Left ventricle myocardium superior (tissue), 1 donor: ENCODE measurements around the gene SLC51B. TPM values are rescaled to one million over a fixed set of nuclear protein-coding genes. Genes with fewer than 3 reads are reported as not detected.
"Not testable (repeated sequence)": the region's sequence is repeated elsewhere in the genome, so short reads cannot be mapped to it uniquely, and the experiment has no call there.

ENCODE experiments used
- ATAC-seq: fragments of 200-7000 bp; cut with Tn5 transposase; one replicate; pipeline ENCODE4 v1.9.1; 2020; ENCODE audit warnings: mild to moderate bottlenecking, moderate library complexity
- DNase-seq: peaks from one replicate; pipeline ENCODE4 v3.0.0-alpha.2; 2020
- intact Hi-C: fragments of 100-400 bp; cut with micrococcal nuclease; formaldehyde crosslinking; loops from one replicate; pipeline ENCODE4 v1.11.0; 2022
- total RNA-seq: library from RNA; stranded (reverse); fragmentation: NEBNext Ultra II Directional; extraction: Animal tissue kit (Norgen Biotek cat#: 25700); gene quantifications from one replicate; pipeline ENCODE4 v1.2.1, GENCODE V29; 2021
- donor health status: DM: no; HTN: yes; CAD: no; lungs with severe emphysema.

The SLC51B gene
- total RNA-seq, 1 donor from 2014 or later, result not detected

DNA sequence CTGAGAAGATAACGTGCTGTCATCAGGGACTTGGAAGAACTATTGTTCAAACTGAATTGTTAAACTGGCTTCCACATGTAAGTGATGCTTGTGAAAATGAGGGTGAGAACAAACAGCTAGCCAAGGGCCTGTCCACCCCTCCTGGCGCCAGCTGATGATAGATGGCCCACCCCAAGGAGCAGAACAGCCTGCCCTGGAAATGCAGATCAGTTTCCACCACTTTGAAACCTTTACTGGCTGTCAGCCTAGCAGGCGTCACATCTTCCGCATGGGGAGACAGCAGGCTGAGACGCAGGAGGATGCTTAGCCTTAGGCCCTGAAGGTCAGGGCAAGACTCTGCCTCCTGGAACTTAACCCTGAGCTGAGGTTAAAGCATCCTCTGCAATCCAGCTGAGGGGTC is 6.4 kb upstream of the SLC51B start:
- ATAC-seq (no peak), DNase-seq (no peak)
- intact Hi-C loops, result no loop called here

DNA sequence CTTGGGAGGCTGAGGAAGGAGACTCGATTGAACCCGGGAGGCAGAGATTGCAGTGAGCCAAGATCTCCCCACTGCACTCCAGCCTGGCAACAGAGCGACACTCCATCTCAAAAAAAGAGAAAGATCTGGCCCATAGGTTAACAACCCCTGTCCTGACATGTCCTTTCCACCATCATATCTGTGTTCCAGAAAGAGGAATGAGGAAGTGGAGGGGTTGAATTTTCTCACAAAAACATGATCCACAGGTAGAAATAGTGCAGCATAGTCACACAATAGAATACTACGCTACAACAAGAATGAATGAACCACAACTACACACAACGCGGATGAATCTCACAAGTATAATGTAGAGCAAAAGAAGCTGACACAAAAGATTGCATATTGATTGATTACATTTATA is 4.7 kb upstream of the SLC51B start:
- intact Hi-C loops, result no loop called here
- no peak for DNase-seq
- no peak for ATAC-seq

DNA sequence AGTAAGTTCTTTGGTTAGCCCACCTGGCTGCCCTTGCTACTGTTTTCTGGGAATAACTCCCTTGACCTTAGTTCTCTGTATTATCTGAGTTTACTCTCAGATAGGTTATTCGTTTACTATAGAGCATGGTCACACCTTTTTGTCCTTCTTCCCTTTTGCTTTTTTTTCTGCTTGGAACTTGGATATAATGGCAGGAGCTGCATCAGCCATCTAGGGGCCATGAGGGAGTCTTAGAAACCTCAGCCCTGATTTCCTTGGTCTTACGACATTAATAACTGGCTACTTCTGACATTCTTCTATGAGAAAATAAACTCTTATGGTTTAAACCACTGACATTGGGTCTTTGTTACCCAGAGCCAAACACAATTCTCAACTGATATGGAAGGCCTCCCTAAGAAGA is 3.4 kb upstream of the SLC51B start:
- ATAC-seq (no peak), DNase-seq (no peak)
- intact Hi-C loops, result no loop called here

DNA sequence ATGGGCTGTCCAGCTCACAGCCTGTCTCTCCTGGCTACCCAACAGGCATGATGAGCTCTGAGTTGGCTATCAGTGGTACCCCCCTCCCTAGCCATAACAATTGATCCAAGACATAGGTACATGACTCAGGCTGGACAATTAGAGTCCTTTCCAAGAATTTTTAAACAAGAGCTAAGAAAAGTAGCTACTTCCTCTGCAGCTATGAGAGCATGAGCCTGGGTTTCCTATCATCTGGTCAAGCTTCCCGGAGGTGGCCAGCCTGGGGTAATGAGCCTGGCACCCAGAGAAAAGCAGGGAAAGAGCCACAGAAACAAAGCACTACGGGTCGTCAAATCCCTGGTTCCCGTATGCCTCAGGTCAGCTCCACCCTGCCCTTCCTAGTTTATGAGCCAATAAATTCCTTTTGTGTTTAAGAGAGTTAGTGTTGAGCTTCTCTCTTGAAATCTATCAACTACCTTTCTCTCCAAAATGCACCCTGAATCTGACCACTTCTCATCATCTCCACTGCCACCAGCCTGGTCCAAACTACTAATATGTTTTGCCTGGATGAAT is 2.3 kb upstream of the SLC51B start:
- ATAC-seq (no peak), DNase-seq (no peak)
- intact Hi-C loops, result no loop called here

DNA sequence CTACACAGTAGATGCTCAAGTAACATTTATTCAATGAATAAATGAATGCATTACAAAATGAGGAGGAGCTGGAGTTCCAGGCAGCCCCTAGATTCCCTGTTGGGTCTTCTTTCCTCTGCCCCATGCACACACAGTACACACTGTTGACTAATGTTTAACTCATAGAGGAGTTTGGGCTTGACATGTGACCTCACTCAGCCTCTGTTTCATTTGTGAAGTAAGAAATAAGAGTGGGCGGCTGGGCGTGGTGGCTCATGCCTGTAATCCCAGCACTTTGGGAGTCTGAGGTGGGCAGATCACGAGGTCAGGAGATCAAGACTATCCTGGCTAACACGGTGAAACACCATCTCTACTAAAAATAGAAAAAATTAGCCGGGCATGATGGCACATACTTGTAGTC is 969 bp upstream of the SLC51B start:
- intact Hi-C loops, DNase-seq: not testable (repeated sequence)
- ATAC-seq, result peak; percentile 41

DNA sequence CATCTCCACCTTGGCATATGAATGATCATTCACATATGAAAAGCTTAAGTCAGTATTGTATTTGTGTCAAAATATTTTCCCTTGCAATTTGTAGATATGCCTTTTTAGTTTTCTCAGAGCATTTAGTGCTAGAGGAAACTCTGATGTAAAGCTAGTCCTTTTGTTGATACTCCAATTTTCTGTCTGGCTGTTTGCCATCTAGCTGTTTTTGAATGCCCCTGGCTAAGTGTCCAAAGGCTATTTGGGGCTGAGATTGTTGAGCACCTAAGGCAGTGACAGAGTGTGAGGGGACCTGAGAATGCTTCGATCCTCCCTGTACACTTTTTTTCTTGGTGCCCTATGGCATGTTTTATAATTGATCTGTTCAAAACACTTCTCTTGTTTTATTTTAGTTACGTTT is 3.1 kb downstream of the SLC51B start:
- ATAC-seq (no peak), DNase-seq (no peak)
- intact Hi-C loops, result no loop called here

DNA sequence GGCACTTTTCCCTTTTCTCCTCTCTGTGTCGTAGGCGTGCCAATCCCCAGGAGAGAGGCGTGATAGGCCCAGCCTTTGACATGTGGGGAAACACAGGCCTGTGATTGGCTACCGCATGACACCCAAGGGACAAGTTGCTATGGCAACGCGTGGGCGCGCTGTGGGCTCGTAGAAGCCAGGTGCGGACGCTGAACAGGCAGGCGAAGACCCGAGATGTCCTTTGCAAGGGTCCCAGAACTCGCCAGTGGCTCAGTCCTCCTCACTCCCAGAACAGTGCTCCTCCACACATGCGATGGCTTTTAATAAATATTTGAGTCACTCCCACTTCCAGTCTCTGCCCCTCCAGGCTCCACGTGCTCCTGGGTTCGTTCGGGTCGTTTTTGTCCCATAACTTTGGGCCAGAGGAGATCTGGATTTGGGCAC is 4.2 kb downstream of the SLC51B start:
- DNase-seq (peak; percentile 94), ATAC-seq (peak; percentile 87)
- intact Hi-C loops, result no loop called here

DNA sequence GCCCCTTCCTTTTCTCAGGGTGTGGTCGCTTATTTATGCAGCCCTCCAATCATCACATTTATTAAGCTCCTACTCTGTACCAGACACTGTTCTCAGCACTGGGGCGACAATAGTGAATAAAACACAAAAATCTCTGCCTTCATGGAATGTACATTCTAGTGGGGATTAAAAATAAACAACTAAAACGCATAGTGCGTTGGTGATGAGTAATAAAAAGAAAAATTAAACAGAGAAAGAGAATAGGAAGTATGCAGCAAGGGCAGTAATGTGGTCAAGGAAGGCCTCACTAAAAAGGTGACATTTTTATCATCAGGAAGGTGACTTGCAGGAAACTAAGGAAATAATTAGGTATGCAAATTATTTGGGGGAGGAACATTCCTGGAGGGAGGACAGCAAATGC is 5.1 kb downstream of the SLC51B start:
- DNase-seq (no peak), ATAC-seq (no peak)
- intact Hi-C loops, result no loop called here

DNA sequence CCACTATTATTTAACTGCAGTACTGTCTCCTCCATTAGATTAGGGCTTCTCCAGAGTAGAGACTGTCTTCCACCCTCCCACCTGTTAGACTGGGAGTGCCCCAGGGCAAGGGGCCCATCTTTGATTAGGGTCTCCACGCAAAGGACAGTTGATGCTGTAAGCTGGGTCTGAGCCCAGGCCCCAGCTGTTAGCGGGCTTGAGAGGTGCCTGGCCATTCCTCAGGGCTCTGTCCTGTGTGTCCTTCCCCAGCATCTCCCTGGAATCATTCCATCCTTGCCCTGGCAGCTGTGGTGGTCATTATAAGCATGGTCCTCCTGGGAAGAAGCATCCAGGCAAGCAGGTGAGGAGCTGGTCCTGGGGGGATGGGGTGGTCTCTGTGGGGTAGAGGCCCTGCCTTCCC is 6.1 kb downstream of the SLC51B start:
- intact Hi-C loops, result no loop called here
- ATAC-seq, result no peak

DNA sequence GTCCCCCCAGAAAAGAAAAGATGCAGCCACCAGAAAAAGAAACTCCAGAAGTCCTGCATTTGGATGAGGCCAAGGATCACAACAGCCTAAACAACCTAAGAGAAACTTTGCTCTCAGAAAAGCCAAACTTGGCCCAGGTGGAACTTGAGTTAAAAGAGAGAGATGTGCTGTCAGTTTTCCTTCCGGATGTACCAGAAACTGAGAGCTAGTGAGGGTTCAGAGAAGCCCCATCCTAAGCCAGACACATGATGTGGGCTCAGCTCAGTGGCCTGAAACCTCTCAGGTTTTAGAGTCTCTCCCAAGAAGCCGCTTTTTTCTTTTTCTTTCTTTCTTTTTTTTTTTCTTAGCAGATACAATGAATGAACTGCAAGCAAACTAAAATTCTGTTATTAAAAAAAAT is 7.8 kb downstream of the SLC51B start:
- intact Hi-C loops, result no loop called here
- ATAC-seq, result no peak

More for the DNA sequence above, 6.1 kb downstream of the SLC51B start:
- no peak for DNase-seq

DNA sequence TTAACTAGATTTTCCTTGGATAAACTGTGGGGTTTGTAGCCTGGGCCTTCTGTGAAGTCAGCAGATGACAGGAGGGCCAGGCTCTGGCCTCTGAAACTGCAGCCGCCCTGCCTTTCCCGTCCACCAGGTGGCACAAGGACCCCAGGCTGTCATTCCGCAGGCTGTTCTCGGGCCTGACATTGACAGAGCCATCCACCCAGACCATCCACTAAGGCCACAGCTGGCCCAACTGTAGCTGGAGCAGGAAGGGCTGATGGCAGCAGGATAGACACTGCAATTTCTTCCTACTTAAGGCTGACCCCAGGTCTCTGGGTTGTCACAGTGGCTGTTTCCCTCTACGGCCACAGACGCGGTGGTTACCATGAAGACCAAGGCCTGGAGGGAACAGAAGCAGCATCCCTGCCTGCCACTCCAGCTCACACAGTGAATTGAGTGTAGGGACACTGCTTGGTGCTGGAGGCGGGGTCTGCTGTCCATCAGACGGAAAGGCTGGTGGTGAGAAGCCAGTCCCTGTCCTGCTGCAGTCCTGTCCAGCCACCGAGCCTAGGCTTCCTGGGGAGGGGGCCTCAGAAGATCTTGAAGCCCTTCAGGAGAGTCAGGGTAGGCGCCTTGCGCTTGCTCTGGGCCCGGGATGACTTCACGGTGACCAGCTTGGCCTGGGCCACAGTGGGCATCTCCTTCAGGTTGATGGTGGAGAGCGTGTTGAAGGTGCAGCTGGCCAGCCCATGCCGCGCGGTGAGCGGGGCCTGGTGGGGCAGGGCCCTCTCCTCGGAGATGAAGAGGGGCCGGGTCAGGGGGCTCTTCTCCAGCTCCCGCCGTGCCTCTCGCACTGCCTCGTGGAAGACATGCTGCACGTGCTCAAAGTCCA is 9.4 kb downstream of the SLC51B start:
- peak; percentile 85 for DNase-seq
- peak; percentile 83 for ATAC-seq
- intact Hi-C loops, result loop anchor here (2.0 kb wide), 1 partner anchor 46 kb away; no protein-coding TSS in a partner anchor

More for the DNA sequence above, 7.8 kb downstream of the SLC51B start:
- no peak for DNase-seq

DNA sequence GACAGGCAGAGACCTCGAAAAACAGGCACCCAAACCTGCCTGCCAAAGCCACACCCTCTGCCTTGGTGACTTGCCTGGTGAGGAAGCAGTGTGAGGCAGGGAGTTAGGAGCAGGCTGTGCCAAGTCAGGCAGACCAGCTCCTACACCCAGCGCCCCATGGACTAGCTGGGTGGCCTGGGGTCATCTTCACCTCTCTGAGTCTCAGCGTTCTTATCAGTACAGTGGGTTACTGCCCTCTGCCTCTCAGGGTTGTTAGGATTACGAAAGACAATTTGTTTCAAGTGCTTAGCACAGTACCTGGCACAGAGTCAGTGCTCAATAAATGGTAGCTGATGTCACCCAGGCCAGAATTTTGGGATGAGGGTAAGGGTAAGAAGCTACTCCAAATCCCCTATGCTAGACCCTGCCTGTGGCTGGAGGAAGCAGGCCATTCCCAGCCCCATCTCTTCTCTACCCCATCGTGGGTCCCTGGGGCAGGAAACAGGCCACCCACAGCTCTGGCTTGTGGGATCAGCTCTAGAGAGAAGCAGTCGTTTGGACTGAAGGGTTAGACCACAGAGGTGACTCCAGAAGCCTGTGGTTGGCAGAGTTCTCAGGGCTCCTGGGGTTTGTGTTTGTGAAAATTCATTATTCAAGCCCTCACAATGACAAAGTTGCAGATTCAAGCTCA is 10.1 kb downstream of the SLC51B start:
- ATAC-seq, result peak; percentile 74
- intact Hi-C loops, result loop anchor here (2.0 kb wide), 1 partner anchor 45 kb away; no protein-coding TSS in a partner anchor

DNA sequence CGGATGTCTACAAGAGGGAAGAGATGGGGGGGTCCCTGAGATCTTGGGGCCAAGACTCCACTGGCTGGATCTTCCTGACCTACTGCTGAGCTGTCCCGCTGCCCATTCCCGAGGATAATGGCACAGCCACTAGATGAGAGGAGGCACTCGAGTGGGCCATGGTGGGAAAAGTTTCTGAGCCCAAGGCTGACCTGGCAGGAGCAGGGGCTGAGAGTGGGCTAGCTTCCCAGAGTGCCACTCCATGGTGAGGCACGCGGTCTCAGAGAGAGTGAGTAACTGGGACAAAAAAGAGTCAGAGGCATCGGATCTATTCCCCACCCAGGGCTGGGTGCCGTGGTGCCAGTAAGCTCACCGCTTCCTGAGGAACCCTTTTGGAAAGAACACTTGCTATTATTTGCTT is 10.9 kb downstream of the SLC51B start:
- intact Hi-C loops, result no loop called here
- ATAC-seq (no peak), DNase-seq (no peak)

More for the DNA sequence above, 10.1 kb downstream of the SLC51B start:
- peak; percentile 48 for DNase-seq

DNA sequence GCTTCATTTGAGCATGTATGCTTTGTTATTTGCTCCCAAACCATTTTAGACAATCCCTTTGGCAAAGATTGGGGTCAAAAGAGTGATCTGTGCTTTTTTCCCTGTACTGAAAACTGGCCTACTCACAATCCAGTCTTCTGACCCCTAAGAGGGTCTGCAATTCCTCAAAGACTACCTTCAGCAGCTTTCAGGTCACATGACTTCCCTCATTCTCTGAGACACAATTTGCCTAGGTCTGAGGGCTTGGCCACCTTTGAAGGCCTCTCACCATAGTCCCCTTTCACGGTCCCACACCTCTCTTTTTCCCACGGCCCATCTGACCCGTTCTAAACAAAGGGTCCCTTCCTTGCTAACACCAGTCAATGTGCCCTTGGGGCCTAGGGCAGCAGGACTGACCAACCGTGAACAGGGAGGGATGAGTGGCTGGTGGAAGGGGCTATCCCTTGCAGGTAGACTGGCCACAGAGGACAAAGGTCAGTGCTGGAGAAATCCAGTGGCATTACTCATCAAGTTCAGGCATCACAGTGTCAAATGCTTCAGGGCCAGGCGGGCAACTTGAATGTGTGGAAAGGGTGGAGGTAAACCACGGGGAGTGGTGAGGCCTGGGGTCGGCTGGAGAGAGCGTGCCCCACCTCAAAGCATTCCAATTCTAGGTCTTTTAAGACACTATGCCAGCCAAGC is 11.8 kb downstream of the SLC51B start:
- intact Hi-C loops, result no loop called here
- no peak for DNase-seq
- no peak for ATAC-seq

DNA sequence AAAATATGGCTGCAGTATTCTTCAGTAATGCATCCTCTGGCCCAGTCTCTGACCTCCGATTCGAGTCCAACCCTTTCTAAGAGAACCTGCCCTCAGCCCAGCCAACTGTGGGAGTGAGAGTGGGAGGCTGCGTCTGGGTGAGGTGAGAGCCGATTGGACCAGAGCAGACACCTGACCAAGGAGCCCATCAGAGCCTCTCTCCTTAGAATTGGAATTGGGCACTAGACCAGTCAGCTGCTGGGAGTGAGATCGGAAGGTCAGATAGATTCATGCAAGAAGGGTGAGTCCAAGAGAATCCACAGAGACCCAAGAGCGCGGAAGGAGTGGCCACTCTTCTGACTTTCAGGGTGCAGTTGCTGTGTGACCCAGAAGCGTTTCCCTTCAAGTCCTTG is 12.4 kb downstream of the SLC51B start:
- DNase-seq (no peak), ATAC-seq (no peak)
- intact Hi-C loops, result no loop called here

DNA sequence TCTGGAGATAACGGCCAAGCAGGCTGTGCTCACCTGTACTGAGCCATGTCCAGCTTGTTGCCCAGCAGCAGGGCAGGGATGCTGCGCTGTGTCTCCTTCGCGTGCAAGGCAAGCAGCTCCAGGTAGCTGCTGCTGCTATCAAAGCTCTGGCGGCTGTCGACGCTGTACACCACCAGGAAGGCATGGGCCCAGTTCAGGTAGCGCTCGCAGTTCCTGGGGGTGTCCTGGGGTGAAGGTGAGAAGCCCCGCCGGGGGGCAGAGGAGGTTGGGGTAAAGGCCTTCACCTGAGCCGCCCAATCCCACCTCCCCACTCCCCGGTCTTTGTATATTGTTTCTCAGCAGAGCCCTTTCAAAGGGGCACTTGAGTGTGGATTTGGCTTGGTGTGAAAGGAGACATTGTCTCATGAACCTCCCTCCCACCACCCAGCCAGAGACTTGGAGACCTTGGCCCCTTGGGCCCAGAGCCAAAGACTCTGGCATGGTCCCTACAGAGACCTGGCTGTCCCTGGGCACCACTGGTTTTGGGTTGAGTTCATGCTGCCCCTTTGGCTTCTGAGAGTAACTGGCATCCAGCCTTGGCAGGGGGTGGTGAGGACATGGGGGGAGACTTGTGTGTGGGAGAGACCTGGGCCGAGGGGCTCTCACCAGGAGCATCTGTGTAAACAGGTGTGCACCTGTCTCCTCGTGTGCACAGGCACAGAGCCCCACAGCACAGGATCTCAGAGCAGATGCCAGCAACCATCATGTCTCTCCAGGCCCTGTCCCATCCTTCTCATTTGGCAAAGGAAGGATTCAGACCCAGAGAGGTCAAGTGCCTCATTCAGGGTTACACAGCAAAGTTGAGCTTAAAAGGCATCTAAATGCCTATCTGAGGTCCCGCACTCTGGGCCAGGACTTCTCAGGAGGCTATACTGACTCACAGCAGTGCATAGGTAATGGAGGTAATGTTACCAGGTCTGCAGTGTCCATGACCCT is 13.5 kb downstream of the SLC51B start:
- intact Hi-C loops, result no loop called here
- ATAC-seq, result no peak
- no peak for DNase-seq

DNA sequence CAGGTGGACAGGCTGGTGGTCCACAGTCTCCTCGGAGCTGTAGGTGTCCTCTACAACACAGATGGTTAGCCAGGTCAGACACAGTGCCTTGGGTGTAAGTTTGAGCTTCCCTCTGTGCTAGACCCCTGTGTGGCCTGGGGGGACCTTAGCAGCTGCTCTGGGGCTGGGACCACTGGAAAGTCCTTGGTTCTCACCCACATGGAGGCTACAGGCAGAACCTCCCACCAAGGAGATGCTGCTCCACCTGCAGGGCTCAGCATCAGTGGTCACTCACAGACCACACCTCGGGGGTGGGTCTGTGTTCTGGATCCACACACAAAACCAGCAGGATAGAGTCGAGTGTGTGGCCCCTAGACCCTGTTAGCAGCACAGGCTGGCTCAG is 14.2 kb downstream of the SLC51B start:
- DNase-seq, result no peak
- intact Hi-C loops, result no loop called here

DNA sequence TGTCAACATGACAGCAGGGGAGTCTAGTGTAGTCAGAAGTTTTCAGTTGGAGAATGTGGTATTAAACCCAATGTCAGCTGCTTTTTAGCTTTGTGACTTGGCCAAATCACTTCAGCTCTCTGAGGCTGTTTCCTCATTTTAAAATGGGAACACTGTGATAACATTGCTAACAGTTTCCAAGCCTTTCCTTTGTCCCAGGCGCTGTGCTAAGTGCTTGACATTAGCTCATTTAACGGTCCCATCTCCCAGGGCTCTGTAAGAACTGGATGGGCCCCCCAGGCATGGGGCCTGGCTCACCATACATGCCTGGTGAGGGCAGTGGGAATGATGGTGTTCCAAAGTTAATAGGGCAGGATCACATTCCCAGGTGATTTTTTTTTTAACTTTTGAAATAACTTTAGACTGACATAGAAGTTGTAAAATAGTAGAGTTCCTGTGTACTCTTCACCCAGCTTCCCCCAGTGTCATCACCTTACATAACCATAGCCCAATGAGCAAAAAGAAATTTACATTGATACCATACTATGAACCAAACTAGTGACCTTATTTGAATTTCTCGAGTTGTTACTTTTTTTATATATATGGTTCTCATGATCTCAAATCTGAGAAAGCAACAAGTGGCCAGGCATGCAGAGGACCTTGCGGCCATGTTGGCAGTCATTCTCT is 14.9 kb downstream of the SLC51B start:
- ATAC-seq, result peak; percentile 50
- DNase-seq, result no peak
- intact Hi-C loops, result no loop called here

More for the DNA sequence above, 14.2 kb downstream of the SLC51B start:
- no peak for ATAC-seq
